WERI-Rb-1 (cell line): Measurements from ENCODE around the gene TEAD1.
A peak's percentile ranks its signal among the peaks of the same experiment; 100 is the strongest.

ENCODE experiments used
- DNase-seq: peaks from one replicate; pipeline ENCODE4 v3.0.0-alpha.2; 2020
- H3K27ac ChIP-seq: fragments of 250-450 bp; sonication (Bioruptor Pico); 2 replicates; pipeline ENCODE4 v1.5.1; 2020; ENCODE audit warnings: mild to moderate bottlenecking, moderate library complexity
- H3K27me3 ChIP-seq: fragments of 250-450 bp; sonication (Bioruptor Pico); 2 replicates; pipeline ENCODE4 v1.5.1; 2021; ENCODE audit warnings: mild to moderate bottlenecking, low read depth, moderate library complexity; ENCODE audit not compliant: insufficient read depth, severe bottlenecking
- H3K36me3 ChIP-seq: fragments of 250-450 bp; sonication (Bioruptor Pico); 2 replicates; pipeline ENCODE4 v1.5.1; 2020; ENCODE audit warnings: mild to moderate bottlenecking, moderate library complexity
- H3K4me3 ChIP-seq: 2 replicates; pipeline ENCODE4 v1.5.1; 2011; ENCODE audit warnings: low read depth, mild to moderate bottlenecking, control low read depth, low read length
- H3K9me3 ChIP-seq: fragments of 250-450 bp; sonication (Bioruptor Pico); 2 replicates; pipeline ENCODE4 v1.5.1; 2021; ENCODE audit warnings: mild to moderate bottlenecking, moderate library complexity; ENCODE audit not compliant: severe bottlenecking
- TF ChIP-seq, protein P1 (sequence below): IDR thresholded peaks from 2 replicates; pipeline ENCODE4 v1.5.1; 2011; ENCODE audit warnings: low read depth, mild to moderate bottlenecking, control low read depth, inconsistent platforms, low read length

Gene TEAD1

DNA sequence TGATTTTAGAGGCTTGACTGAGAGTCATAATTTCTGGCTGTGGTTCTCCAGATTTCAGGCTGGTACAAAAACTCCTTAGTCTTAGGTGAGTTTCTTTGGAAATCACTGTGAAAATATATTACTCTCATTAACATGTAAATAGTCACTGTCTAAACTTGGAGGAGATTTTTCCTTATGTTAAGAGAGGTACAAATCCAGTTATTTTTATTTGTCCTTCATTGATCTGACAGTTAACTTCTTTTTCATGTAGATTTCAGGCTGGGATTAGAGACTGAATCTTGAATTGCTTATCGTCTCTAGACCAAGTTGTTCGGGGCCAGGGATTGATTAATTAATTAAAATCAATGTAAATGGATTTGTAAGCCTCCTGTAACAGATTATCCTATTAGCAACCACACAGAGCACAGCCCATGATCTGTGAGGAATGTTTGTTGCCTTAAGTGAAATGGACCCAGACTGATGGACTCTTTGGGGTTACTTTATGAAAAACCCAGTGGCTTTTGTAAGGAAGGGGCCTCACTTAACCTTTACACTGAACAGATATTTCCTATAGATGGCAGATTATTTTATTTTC lies 21.1 kb downstream of the TEAD1 start:
- DNase-seq = peak; percentile 21
- no peak overlapping the region for H3K4me3 ChIP-seq
- no peaks in the 10 kb centered on the region for H3K9me3 ChIP-seq
- H3K27me3 ChIP-seq = no peaks in the 10 kb centered on the region
- TF ChIP-seq, protein P1, sequence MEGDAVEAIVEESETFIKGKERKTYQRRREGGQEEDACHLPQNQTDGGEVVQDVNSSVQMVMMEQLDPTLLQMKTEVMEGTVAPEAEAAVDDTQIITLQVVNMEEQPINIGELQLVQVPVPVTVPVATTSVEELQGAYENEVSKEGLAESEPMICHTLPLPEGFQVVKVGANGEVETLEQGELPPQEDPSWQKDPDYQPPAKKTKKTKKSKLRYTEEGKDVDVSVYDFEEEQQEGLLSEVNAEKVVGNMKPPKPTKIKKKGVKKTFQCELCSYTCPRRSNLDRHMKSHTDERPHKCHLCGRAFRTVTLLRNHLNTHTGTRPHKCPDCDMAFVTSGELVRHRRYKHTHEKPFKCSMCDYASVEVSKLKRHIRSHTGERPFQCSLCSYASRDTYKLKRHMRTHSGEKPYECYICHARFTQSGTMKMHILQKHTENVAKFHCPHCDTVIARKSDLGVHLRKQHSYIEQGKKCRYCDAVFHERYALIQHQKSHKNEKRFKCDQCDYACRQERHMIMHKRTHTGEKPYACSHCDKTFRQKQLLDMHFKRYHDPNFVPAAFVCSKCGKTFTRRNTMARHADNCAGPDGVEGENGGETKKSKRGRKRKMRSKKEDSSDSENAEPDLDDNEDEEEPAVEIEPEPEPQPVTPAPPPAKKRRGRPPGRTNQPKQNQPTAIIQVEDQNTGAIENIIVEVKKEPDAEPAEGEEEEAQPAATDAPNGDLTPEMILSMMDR = no peak
- peak overlapping the region; percentile 30 for H3K27ac ChIP-seq
- H3K36me3 ChIP-seq = no peaks in the 10 kb centered on the region; the same call in 1 of the 2 replicates

DNA sequence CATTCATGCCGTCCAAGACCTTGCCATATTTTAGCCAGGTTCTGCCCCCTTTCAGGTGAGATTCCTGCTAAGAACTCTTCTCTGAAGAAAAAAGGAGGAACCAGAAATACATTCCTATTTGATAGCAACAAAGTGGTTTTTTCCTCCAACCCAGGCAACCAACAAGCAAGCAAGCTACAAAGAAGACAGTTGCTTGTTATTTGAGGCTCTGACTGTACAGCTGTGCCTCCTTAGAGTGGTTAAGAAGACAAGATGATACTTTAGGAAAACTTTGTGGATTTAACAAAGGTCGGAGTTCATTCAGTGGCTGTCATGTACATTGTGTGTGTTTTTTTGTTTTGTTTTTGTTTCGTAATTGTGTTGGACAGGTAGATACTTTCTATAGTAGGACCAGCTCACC lies 21.7 kb downstream of the TEAD1 start:
- Histone ChIP-seq H3K36me3 (no peaks in the 10 kb centered on the region; the same call in 1 of the 2 replicates), H3K4me3 (no peak overlapping the region), H3K27ac (no peak overlapping the region; the same call in 1 of the 2 replicates), H3K27me3 (no peaks in the 10 kb centered on the region), H3K9me3 (no peaks in the 10 kb centered on the region)
- DNase-seq = no peak
- TF ChIP-seq, protein P1 = no peak

DNA sequence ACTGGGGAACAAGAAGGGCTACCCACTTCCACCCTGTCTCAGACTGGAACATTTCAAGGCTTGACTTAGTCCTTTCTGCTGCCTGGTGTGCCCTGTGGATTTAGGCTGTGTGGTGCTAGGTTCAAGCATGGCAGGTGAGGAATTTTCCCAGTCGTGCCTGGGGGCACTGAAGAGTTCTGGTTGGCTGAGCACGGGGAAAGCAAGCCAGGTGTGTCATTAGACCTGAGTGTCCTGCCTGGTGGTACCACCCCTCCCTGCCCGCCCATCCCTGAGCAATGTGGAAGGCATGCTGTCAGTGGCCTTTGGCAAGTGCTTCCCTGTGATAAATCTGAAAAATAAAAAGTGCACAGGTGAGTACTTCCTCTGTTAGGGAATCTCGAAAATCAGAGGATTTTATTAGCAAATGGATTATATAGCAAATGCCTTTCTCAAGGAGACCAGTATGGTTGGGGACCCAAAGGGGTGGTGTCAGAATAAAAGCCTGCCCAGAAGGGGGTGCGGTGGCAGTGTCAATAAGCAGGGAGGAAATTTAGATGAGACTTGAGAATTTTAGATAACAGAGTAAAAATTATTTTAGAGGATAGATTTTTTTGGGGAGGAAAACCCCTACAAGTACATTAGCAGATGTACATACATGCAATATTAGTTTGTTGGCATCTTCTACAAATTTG lies 22.8 kb downstream of the TEAD1 start:
- no peak overlapping the region for H3K4me3 ChIP-seq
- DNase-seq = no peak
- H3K36me3 ChIP-seq = no peaks in the 10 kb centered on the region; the same call in 1 of the 2 replicates
- no peaks in the 10 kb centered on the region for H3K9me3 ChIP-seq
- no peaks in the 10 kb centered on the region for H3K27me3 ChIP-seq
- H3K27ac ChIP-seq = no peak overlapping the region
- TF ChIP-seq, protein P1 = no peak

DNA sequence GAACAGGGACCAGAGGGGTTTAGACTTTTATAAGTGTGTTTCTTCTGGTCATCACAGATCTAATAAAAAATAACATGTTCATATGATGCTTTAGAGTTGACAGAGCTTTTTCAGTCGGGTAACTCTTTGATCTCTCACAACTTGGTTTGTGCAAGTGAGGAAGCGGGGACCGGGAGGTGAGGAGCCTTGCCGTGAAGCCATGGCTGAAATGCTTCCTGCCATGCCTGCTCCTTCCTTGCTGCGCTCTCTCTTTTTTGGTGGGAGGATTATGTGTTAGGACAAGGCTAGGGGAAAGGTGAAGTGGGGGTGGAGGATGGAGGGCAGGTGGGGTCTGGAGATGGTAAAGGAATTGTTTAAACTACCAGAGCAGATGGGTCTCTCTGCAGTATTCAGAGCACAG lies 23.8 kb downstream of the TEAD1 start:
- DNase-seq = peak; percentile 31
- Histone ChIP-seq H3K4me3 (no peak overlapping the region), H3K36me3 (no peaks in the 10 kb centered on the region; the same call in 1 of the 2 replicates), H3K9me3 (no peaks in the 10 kb centered on the region), H3K27ac (peak overlapping the region; percentile 36; the same call in 1 of the 2 replicates), H3K27me3 (no peaks in the 10 kb centered on the region)
- TF ChIP-seq, protein P1 = no peak

DNA sequence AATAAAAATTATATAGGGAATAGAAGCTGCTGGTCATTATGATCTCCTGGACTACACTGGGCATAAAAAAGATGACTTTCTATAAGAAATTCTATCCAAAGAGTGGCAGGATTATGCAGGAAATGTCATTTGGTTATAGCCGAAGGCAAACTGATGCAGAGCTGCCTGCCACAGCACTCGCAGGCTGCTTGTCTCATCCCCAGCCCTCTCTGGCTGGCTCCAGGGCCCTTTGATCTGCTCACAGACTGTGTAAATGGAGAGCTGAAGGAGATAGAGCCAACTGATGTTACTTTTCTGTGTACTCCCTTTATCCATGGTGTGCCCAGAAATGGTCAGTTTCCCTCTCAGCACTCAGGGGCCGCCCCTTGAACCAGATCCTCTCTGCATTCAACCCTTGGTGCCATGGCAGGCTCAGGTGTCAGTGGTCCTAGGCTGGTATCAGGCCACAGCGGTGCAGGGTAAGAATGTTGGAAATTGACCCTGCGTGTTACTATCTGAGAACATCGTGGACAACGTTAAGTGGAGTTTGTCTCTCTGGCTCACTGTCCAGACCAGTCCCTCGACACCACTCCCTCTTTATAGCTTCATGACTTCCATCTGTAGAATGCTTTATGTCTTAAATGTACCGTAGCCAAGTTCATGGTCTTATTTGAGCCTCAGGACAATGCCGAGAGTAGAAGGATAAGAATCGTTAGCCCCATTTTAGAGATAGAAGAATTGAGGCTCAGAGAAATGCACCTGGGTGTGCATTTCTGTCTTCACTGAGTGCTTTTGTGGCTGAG lies 27.8 kb downstream of the TEAD1 start:
- Histone ChIP-seq H3K9me3 (no peaks in the 10 kb centered on the region), H3K27me3 (no peaks in the 10 kb centered on the region), H3K27ac (no peak overlapping the region), H3K4me3 (no peak overlapping the region), H3K36me3 (no peaks in the 10 kb centered on the region; the same call in none of the 2 replicates)
- no peak for DNase-seq
- TF ChIP-seq, protein P1 = no peak
